DND-41 (cell line): ENCODE data around the gene DLG2.

Source experiments
- ATAC-seq: fragments of 200-7000 bp; cut with Tn5 transposase; 3 replicates; pipeline ENCODE4 v1.9.1; 2021; ENCODE audit warnings: low read depth; ENCODE audit not compliant: insufficient read depth
- DNase-seq: peaks from one replicate; pipeline ENCODE4 v3.0.0-alpha.2; 2020
- H2AFZ ChIP-seq: 2 replicates; pipeline ENCODE4 v1.6.0; 2012; ENCODE audit warnings: low read depth, low read length
- H3K27ac ChIP-seq: 2 replicates; pipeline ENCODE4 v1.5.1; 2012; ENCODE audit warnings: low read length, inconsistent platforms
- H3K27me3 ChIP-seq: fragments of 200-600 bp; sonication (generic); 2 replicates; pipeline ENCODE4 v1.6.0; 2012; ENCODE audit warnings: low read length, mild to moderate bottlenecking, inconsistent platforms; ENCODE audit not compliant: insufficient read depth, poor library complexity
- H3K36me3 ChIP-seq: 2 replicates; pipeline ENCODE4 v1.5.1; 2012; ENCODE audit warnings: low read length, inconsistent platforms; ENCODE audit not compliant: insufficient read depth
- H3K4me1 ChIP-seq: 2 replicates; pipeline ENCODE4 v1.5.1; 2012; ENCODE audit warnings: mild to moderate bottlenecking, low read length; ENCODE audit not compliant: insufficient read depth
- H3K4me2 ChIP-seq: 2 replicates; pipeline ENCODE4 v1.6.0; 2012; ENCODE audit warnings: mild to moderate bottlenecking, moderate library complexity, low read length, inconsistent platforms; ENCODE audit not compliant: insufficient read depth
- H3K4me3 ChIP-seq, 2 experiments: fragments of 200-600 bp in 1 of 2; shearing (Covaris generic) in 1 of 2; 2 replicates each; pipeline ENCODE4 v1.5.1; 2012 to 2016; ENCODE audit warnings: inconsistent platforms in 2 of 2, low read length in 2 of 2, mild to moderate bottlenecking in 2 of 2, low read depth in 1 of 2, moderate library complexity in 1 of 2
- H3K79me2 ChIP-seq: 2 replicates; pipeline ENCODE4 v1.6.0; 2012; ENCODE audit warnings: low read length, inconsistent platforms; ENCODE audit not compliant: insufficient read depth
- H3K9ac ChIP-seq: 2 replicates; pipeline ENCODE4 v1.6.0; 2012; ENCODE audit warnings: low read depth, mild to moderate bottlenecking, inconsistent platforms, low read length, moderate library complexity
- H3K9me3 ChIP-seq: 2 replicates; pipeline ENCODE4 v1.5.1; 2012; ENCODE audit warnings: low read length, moderate library complexity, mild to moderate bottlenecking, inconsistent platforms; ENCODE audit not compliant: insufficient read depth, severe bottlenecking
- H4K20me1 ChIP-seq: 2 replicates; pipeline ENCODE4 v1.6.0; 2012; ENCODE audit warnings: low read length; ENCODE audit not compliant: insufficient read depth
- CTCF ChIP-seq: IDR thresholded peaks from 2 replicates; pipeline ENCODE4 v1.5.1; 2012; ENCODE audit warnings: borderline replicate concordance, low read length, moderate library complexity, mild to moderate bottlenecking; ENCODE audit not compliant: poor library complexity, severe bottlenecking; ENCODE audit errors: extremely low read depth
- EZH2 ChIP-seq: IDR thresholded peaks from 3 replicates; pipeline ENCODE4 v1.6.1; 2012; ENCODE audit warnings: borderline replicate concordance, low read depth, mild to moderate bottlenecking, moderate library complexity, low read length, inconsistent platforms; ENCODE audit not compliant: severe bottlenecking

DLG2 gene

GRCh38 chr11:84558085-84558905 is 1068.8 kb downstream of the DLG2 start:
- no peak overlapping the region for H3K9ac ChIP-seq
- H3K4me2 ChIP-seq: no peak overlapping the region
- TF ChIP-seq CTCF (peak; percentile 85), EZH2 (no peak)
- no peak overlapping the region for H3K4me3 ChIP-seq
- no peak overlapping the region for H3K27ac ChIP-seq
- ATAC-seq: peak; percentile 88
- H2AFZ ChIP-seq: no peak overlapping the region
- peak; percentile 25 for DNase-seq
- no peaks in the 10 kb centered on the region for H3K79me2 ChIP-seq
- no peaks in the 10 kb centered on the region for H3K36me3 ChIP-seq
- no peaks in the 10 kb centered on the region for H3K27me3 ChIP-seq
- no peaks in the 10 kb centered on the region for H3K4me1 ChIP-seq
- H4K20me1 ChIP-seq: no peaks in the 10 kb centered on the region
- no peaks in the 10 kb centered on the region for H3K9me3 ChIP-seq

- TF ChIP-seq CTCF (no peak), EZH2 (no peak)
- Histone ChIP-seq H3K9me3 (no peaks in the 10 kb centered on the region), H2AFZ (no peak overlapping the region), H3K4me2 (no peak overlapping the region), H3K27me3 (no peaks in the 10 kb centered on the region), H3K36me3 (no peaks in the 10 kb centered on the region), H3K4me1 (no peaks in the 10 kb centered on the region), H4K20me1 (no peaks in the 10 kb centered on the region), H3K4me3 (no peak overlapping the region), H3K79me2 (no peaks in the 10 kb centered on the region), H3K27ac (no peak overlapping the region), H3K9ac (no peak overlapping the region)
- DNase-seq: no peak
- ATAC-seq: no peak
Measured at GRCh38 chr11:84552791-84553190, 1074.4 kb downstream of the DLG2 start.

GRCh38 chr11:84549217-84549616 is 1077.9 kb downstream of the DLG2 start:
- Histone ChIP-seq H3K27ac (no peak overlapping the region), H3K9me3 (no peaks in the 10 kb centered on the region), H3K27me3 (no peaks in the 10 kb centered on the region), H3K9ac (no peak overlapping the region), H3K4me3 (no peak overlapping the region), H4K20me1 (no peaks in the 10 kb centered on the region), H3K4me1 (no peaks in the 10 kb centered on the region), H2AFZ (no peak overlapping the region), H3K4me2 (no peak overlapping the region), H3K79me2 (no peaks in the 10 kb centered on the region), H3K36me3 (no peaks in the 10 kb centered on the region)
- ATAC-seq: no peak
- no peak for TF ChIP-seq CTCF
- no peak for TF ChIP-seq EZH2
- no peak for DNase-seq

- Histone ChIP-seq H3K4me3 (no peak overlapping the region), H3K27me3 (no peaks in the 10 kb centered on the region), H3K4me2 (no peak overlapping the region), H3K27ac (no peak overlapping the region), H2AFZ (no peak overlapping the region), H4K20me1 (no peaks in the 10 kb centered on the region), H3K36me3 (no peaks in the 10 kb centered on the region), H3K4me1 (no peaks in the 10 kb centered on the region), H3K79me2 (no peaks in the 10 kb centered on the region), H3K9ac (no peak overlapping the region), H3K9me3 (no peaks in the 10 kb centered on the region)
- DNase-seq (no peak), ATAC-seq (no peak)
- no peak for TF ChIP-seq CTCF
- TF ChIP-seq EZH2: no peak
Measured at GRCh38 chr11:84544566-84544965, 1082.6 kb downstream of the DLG2 start.
